Skin epidermis (tissue), 12 donors: ENCODE results near the gene CXXC5.
"Not testable (repeated sequence)": the region's sequence is repeated elsewhere in the genome, so short reads cannot be mapped to it uniquely, and the experiment has no call there.

ENCODE experiments used
- H3K27ac ChIP-seq, 21 experiments: fragments of 200-600 bp; sonication (generic) in 11 of 21; one replicate each; pipeline ENCODE4 v1.5.0; 2020; ENCODE audit warnings: mild to moderate bottlenecking in 3 of 21, inconsistent platforms in 2 of 21, moderate library complexity in 2 of 21
- H3K4me3 ChIP-seq, 7 experiments: fragments of 200-600 bp; sonication (generic) in 2 of 7; one replicate each; pipeline ENCODE4 v1.5.0; 2020; ENCODE audit warnings: inconsistent platforms in 2 of 7, mild to moderate bottlenecking in 2 of 7, moderate library complexity in 1 of 7

Gene CXXC5

DNA sequence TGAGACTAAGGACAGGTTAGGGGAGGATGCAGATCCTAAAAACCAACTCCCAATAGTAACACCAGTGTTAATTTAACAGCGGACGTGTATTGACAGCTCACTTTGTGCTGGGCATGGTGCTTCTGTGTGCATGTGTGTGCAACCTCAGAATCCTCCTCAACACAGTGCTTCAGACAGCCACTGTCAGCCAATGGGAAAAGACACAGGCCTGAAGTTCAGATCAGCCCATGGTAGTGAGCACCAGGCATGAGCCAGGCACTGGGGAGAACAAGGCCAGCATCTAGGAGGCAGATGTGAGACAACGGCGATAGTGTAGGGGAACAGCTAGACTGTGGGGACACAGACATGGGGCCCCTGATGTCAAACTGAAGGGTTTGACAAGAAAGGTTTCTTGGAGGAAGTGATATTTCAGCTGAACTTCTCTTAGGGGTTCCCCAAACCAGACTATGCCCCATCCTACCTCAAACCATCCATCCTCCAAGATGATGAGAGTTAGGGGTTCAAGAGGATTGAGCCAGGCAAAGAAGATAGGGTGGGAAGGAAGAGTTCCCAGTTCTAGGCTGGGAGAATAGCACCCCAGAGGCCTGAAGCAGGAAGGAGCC lies 75.9 kb downstream of the CXXC5 start:
- no peak overlapping the region for H3K4me3 ChIP-seq
- no peak overlapping the region for H3K27ac ChIP-seq

DNA sequence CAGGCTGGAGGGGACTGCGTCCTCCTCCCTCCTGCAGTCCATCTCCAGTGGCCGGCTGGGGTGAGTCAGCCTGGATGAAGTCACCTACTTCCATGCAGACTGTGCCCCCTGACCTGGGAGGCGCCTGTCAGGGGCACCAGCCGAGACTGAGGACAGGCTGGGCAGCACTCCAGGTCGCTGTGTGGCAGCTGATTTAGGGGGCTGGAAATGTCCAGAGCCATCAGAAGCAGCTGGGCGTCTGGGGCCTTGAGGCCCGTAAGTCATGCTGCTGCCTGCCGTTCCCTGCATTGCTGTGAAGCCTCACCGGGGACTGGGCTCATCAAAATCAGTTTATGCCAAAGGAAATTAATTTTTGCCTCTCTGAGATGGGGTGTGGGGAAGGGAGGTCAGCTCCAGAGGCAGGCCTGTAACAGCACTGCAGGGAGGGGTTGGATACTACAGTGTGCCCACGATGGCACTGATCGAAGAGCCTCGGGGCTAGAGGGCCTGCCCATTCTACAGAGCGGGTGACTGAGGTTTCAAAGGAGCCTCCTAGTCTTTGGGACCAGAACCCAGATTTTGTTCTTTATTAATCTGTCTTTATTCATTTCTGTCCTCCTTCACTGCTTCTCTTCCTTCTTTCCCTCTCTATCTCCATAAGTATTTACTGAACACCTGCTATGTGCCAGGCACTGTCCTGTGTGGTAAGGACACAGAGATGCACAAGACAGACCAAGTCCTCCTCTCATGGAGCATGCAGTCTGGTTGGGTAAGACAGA lies 77.1 kb downstream of the CXXC5 start:
- H3K27ac ChIP-seq: no peak overlapping the region

DNA sequence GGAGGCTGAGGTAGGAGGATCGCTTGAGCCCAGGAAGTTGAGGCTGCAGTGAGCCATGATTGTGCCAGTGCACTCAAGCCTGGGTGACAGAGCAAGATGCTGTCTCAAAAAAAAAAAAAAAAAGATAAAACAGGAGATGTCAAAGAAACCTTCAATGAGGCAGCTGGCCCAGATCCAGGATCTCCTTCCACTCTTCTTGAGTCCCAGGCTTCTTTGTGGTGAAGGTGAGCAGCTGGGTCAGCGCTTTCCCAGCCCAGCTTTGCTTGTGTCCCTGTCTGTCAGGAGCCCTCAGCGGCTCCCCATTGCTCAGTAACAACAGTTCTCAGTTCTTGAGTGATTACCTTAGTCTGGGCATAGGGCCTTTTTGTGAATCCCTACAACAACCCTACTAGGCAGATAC lies 78.1 kb downstream of the CXXC5 start:
- no peak overlapping the region for H3K27ac ChIP-seq

More for the DNA sequence above, 77.1 kb downstream of the CXXC5 start:
- H3K4me3 ChIP-seq: no peak overlapping the region

DNA sequence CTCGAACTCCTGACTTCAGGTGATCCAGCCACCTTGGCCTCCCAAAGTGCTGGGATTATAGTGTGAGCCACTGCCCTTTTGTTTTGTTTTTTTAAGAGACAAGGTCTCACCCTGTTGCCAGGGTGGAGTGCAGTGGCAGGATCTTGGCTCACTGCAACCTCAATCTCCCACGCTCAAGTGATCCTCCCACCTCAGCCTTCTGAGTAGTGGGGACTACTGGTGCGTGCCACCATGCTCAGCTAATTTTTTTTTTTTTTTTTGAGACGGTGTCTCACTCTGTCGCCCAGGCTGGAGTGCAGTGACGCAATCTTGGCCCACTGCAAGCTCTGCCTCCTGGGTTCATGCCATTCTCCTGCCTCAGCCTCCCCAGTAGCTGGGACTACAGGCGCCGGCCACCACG lies 79.5 kb downstream of the CXXC5 start:
- H3K4me3 ChIP-seq, H3K27ac ChIP-seq: not testable (repeated sequence)

More for the DNA sequence above, 78.1 kb downstream of the CXXC5 start:
- H3K4me3 ChIP-seq: no peak overlapping the region

DNA sequence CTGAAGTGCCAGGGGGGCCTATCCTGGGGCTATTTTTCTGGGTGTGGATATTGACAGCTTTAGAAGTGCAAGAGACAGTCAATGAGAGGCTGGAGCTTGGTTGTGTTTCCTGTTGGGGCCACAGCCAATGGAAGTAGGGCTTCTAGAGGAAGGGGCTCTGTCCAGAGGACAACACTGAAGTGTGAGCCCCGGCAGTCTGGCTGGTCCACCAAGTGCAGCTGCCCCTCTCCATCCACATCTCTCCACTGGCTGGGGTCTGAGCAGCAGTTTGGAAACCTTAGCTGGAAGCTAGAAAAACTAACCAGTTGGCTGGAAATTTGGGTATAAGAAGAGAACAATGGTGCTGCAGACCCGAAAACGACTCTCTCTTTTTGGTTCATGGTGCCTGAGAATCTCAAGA lies 83.1 kb downstream of the CXXC5 start:
- Histone ChIP-seq H3K4me3 (no peak overlapping the region), H3K27ac (no peak overlapping the region)

DNA sequence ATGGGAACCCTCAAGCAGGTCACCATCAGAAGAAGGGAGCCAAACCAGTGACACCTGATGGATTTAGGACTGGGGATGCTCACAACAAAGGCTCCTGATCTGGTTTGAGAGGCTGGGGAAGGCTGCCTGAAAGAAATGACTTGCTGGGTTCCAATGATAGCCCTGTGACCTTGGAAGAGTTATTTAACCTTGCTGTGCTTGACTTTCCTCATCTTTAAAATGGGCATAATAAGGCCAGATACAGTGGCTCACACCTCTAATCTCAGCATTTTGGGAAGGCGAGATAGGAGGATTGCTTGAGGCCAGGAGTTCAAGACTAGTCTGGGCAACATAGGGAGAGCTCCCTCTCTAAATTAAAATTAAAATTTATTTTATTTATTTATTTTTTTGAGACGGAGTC lies 83.9 kb downstream of the CXXC5 start:
- Histone ChIP-seq H3K27ac (no peak overlapping the region), H3K4me3 (no peak overlapping the region)

DNA sequence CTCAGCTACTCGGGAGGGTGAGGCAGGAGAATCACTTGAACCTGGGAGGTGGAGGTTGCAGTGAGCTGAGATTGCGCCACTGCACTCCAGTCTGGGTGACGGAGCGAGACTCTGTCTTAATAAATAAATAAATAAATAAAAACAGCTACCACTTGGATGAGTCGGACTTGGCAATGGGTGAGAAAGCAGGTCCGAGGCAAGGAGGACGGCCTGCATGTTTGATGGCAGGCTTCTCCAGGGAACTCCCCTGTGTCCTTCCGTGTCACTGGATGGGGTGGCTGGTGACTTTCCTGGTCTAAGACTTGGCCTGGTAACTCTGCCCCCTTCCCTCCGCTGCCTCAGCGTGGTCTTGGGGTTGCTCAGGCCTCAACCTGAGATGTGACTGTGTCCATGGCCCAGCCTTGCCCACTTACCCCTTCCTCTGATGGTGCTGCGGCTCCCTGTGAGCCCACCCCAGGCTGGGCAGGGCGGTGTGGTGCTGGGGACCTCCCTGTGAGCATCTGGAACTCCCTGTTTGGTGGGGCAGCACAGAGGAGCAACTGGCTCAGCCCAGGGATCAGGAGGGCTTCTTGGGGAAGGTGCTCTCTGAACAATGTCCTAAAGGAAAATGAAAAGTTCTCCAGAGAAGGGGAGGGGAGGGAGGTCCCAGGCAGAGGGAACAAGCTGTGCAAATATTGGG lies 85.0 kb downstream of the CXXC5 start:
- Histone ChIP-seq H3K4me3 (no peak overlapping the region), H3K27ac (no peak overlapping the region)
